Osteoblast (primary cell): Measurements from ENCODE around the gene IQCC. TPM values are rescaled to one million over a fixed set of nuclear protein-coding genes. Genes with fewer than 3 reads are reported as not detected.
"Not testable (repeated sequence)": the region's sequence is repeated elsewhere in the genome, so short reads cannot be mapped to it uniquely, and the experiment has no call there.

Experiments used
- DNase-seq: peaks from one replicate; pipeline ENCODE4 v3.0.0; 2011; ENCODE audit warnings: low spot score, mixed read lengths; ENCODE audit not compliant: insufficient read length; ENCODE audit errors: missing footprints
- H2AFZ ChIP-seq: 2 replicates; pipeline ENCODE4 v1.6.0; 2011; ENCODE audit warnings: mild to moderate bottlenecking, low read length
- H3K27ac ChIP-seq: 2 replicates; pipeline ENCODE4 v1.5.1; 2011; ENCODE audit warnings: mild to moderate bottlenecking, low read depth, low read length, moderate library complexity
- H3K27me3 ChIP-seq: 2 replicates; pipeline ENCODE4 v1.6.0; 2012; ENCODE audit warnings: mild to moderate bottlenecking, control low read depth, inconsistent platforms, low read length, moderate library complexity; ENCODE audit not compliant: insufficient read depth
- H3K36me3 ChIP-seq: 2 replicates; pipeline ENCODE4 v1.5.1; 2011; ENCODE audit warnings: mild to moderate bottlenecking, low read length, control low read depth, moderate library complexity; ENCODE audit not compliant: insufficient read depth
- H3K4me1 ChIP-seq: 2 replicates; pipeline ENCODE4 v1.5.1; 2011; ENCODE audit warnings: mild to moderate bottlenecking, low read length, control low read depth, moderate library complexity; ENCODE audit not compliant: insufficient read depth
- H3K4me2 ChIP-seq: 2 replicates; pipeline ENCODE4 v1.6.0; 2011; ENCODE audit warnings: mild to moderate bottlenecking, low read length; ENCODE audit not compliant: insufficient read depth
- H3K4me3 ChIP-seq: fragments of 200-600 bp; sonication (generic); 3 replicates; pipeline ENCODE4 v1.5.1; 2012; ENCODE audit warnings: mild to moderate bottlenecking, low read length, inconsistent platforms; ENCODE audit not compliant: insufficient read depth
- H3K79me2 ChIP-seq: 2 replicates; pipeline ENCODE4 v1.6.0; 2012; ENCODE audit warnings: mild to moderate bottlenecking, low read length, control low read depth, inconsistent platforms; ENCODE audit not compliant: insufficient read depth
- H3K9me3 ChIP-seq: 2 replicates; pipeline ENCODE4 v1.5.1; 2011; ENCODE audit warnings: low read depth, low read length, control low read depth
- H4K20me1 ChIP-seq: 2 replicates; pipeline ENCODE4 v1.6.0; 2012; ENCODE audit warnings: mild to moderate bottlenecking, low read length, control low read depth; ENCODE audit not compliant: insufficient read depth
- CTCF ChIP-seq: IDR thresholded peaks from 2 replicates; pipeline ENCODE4 v1.5.1; 2011; ENCODE audit warnings: mild to moderate bottlenecking, low read depth, low read length, moderate library complexity; ENCODE audit errors: extremely low read depth
- total RNA-seq: library from RNA; depleted of rRNA; stranded (reverse); fragments of >200 nt; gene quantifications from 2 replicates; pipeline ENCODE4 v1.2.3, GENCODE V29; 2012

IQCC gene
- 1.8 TPM in 2 replicates for total RNA-seq

DNA sequence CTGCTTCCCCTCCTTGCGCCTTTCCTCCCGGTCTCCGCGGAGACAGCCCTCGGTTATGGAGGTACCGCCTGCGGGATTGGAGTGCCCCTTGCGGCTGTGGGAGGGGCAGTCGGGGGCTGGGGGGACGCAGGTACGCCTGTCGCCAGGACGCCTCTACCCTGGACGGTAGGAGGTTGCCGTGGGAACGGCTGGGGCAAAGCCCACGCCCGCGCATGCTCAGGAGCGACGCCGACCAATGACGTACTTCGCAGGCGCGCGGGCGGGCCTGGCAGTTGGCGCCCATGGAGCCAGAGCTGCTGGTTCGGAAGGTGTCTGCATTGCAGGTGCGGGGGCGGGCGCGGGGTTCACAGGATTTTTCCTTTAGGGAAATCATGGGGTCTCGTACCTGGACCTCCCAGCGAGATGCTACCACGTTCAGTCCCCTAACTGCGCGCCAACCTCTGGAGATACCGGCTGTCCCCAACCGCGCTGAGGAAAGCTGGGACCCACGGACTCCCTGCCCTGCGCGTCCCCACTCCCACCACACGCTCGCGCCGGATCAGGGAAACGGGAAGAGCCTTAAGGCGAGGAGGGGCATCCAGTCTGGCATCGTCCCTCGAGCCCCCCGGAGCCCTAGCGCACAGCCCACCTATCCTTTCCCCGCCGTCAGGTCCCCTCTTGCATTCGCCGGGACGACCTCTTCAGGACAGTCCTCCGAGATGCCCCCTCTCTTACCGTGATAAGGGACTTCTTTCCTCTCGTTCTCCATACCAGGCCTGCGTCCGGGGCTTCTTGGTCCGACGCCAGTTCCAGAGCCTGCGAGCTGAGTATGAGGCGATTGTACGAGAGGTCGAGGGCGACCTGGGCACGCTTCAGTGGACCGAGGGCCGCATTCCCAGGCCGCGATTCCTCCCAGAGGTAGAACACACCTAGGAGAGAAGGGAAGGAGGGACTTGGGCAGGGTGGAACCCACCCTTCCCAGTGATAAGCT is at the start of gene IQCC:
TSS of gene IQCC (plus strand) at position 271 of the 970 bp plus-strand sequence. CDS start at position 282, 11 bp downstream.
- Histone ChIP-seq H3K27ac (peak within 1 kb of the TSS; percentile 89), H3K79me2 (peaks cover 8% of the 10 kb centered on the region), H3K36me3 (peaks cover 4% of the 10 kb centered on the region), H4K20me1 (no peaks in the 10 kb centered on the region), H3K4me1 (peaks cover 23% of the 10 kb centered on the region), H3K4me3 (peak within 1 kb of the TSS; percentile 92), H3K9me3 (no peaks in the 10 kb centered on the region), H3K27me3 (no peaks in the 10 kb centered on the region), H3K4me2 (peak within 1 kb of the TSS; percentile 99), H2AFZ (peak within 1 kb of the TSS; percentile 86)
- DNase-seq: peak; percentile 98
- no peak for TF ChIP-seq CTCF

GRCh38 chr1:32159189-32159588 is 46.3 kb upstream of the IQCC start:
- TF ChIP-seq CTCF: no peak
- H4K20me1 ChIP-seq: peaks cover 5% of the 10 kb centered on the region
- H3K36me3 ChIP-seq: peaks cover 61% of the 10 kb centered on the region
- H3K27ac ChIP-seq: no peak overlapping the region
- no peak for DNase-seq
- H3K4me3 ChIP-seq: no peak overlapping the region
- no peaks in the 10 kb centered on the region for H3K4me1 ChIP-seq
- no peaks in the 10 kb centered on the region for H3K9me3 ChIP-seq
- no peak overlapping the region for H3K4me2 ChIP-seq
- H3K79me2 ChIP-seq: peaks cover 17% of the 10 kb centered on the region
- H2AFZ ChIP-seq: no peak overlapping the region
- no peaks in the 10 kb centered on the region for H3K27me3 ChIP-seq

- Histone ChIP-seq H3K9me3 (no peaks in the 10 kb centered on the region), H3K4me2 (no peak overlapping the region), H4K20me1 (no peaks in the 10 kb centered on the region), H2AFZ (no peak overlapping the region), H3K36me3 (peaks cover 60% of the 10 kb centered on the region), H3K4me3 (no peak overlapping the region), H3K79me2 (no peaks in the 10 kb centered on the region), H3K27me3 (no peaks in the 10 kb centered on the region), H3K27ac (no peak overlapping the region), H3K4me1 (no peaks in the 10 kb centered on the region)
- peak; percentile 6 for DNase-seq
- no peak for TF ChIP-seq CTCF
These were observed 42.1 kb upstream of the IQCC start for GRCh38 chr1:32163405-32163804.

DNA sequence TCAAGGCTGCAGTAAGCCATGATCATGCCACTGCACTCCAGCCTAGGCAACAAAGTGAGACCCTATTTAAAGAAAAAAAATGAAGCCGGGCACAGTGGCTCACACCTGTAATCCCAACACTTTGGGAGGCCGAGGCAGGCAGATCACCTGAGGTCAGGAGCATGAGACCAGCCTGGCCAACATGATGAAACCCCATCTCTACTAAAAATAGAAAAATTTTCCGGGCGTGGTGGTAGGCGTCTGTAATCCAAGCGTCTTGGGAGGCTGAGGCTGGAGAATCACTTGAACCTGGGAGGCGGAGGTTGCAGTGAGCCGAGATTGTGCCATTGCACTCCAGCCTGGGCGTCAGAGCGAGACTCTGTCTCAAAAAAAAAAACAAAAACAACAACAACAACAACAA is 39.8 kb upstream of the IQCC start:
- H3K9me3 ChIP-seq, H3K27me3 ChIP-seq, H3K4me1 ChIP-seq, H3K79me2 ChIP-seq, H3K4me2 ChIP-seq, H3K4me3 ChIP-seq, H2AFZ ChIP-seq, DNase-seq, H3K27ac ChIP-seq, H4K20me1 ChIP-seq: not testable (repeated sequence)
- peaks cover 62% of the 10 kb centered on the region for H3K36me3 ChIP-seq
